Duodenal mucosa (tissue), 2 donors: ENCODE measurements around the gene KRT82.

Experiments used
- H3K27ac ChIP-seq: one replicate; pipeline ENCODE4 v1.7.0; 2013; ENCODE audit warnings: low read depth, low read length
- H3K27me3 ChIP-seq, 2 donors: one replicate each; pipeline ENCODE4 v1.7.0; 2013; ENCODE audit warnings: low read length in 2 of 2, control low read depth in 1 of 2; ENCODE audit not compliant: insufficient read depth in 2 of 2, control insufficient read depth in 1 of 2
- H3K36me3 ChIP-seq, 2 donors: one replicate each; pipeline ENCODE4 v1.7.0; 2013; ENCODE audit warnings: low read length in 2 of 2, control low read depth in 1 of 2; ENCODE audit not compliant: insufficient read depth in 2 of 2, control insufficient read depth in 1 of 2
- H3K4me1 ChIP-seq, 2 donors: one replicate each; pipeline ENCODE4 v1.7.0; 2013; ENCODE audit warnings: low read length in 2 of 2, control low read depth in 1 of 2; ENCODE audit not compliant: insufficient read depth in 2 of 2, control insufficient read depth in 1 of 2
- H3K4me3 ChIP-seq, 2 donors: one replicate each; pipeline ENCODE4 v1.7.0; 2013; ENCODE audit warnings: low read length in 2 of 2, low read depth in 1 of 2
- H3K9ac ChIP-seq, 2 donors: one replicate each; pipeline ENCODE4 v1.7.0; 2013; ENCODE audit warnings: low read length in 2 of 2, low read depth in 1 of 2
- H3K9me3 ChIP-seq, 2 donors: one replicate each; pipeline ENCODE4 v1.7.0; 2013; ENCODE audit warnings: low read length in 2 of 2, control low read depth in 1 of 2; ENCODE audit not compliant: control insufficient read depth in 1 of 2

The KRT82 gene

DNA sequence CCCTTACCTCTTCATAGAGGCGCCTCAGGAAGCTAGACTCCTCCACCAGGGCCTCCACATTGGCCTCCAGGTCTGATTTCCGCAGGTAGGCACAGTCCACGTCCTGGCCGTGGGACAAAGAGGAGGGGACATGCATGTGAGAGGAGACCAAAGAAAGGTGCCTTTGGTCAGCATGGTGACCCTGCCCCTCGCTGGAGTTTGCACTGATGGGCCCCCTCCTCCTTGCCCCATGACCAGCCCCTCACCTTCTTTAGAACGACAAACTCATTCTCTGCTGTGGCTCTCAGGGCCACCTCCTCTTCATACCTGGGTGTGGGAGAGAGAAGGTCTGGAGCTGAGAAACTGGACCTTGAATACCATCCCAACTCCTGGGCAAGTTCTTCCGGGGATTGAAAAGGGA, 42.1 kb downstream of the KRT82 start:
- no peak overlapping the region for H3K27ac ChIP-seq
- H3K4me3 ChIP-seq, result no peak overlapping the region
- H3K9ac ChIP-seq, result no peak overlapping the region
- H3K36me3 ChIP-seq, result no peaks in the 10 kb centered on the region
- no peaks in the 10 kb centered on the region for H3K4me1 ChIP-seq
- H3K27me3 ChIP-seq, result peaks cover 0 to 4% of the 10 kb centered on the region in 2 donors
- no peaks in the 10 kb centered on the region for H3K9me3 ChIP-seq

- no peaks in the 10 kb centered on the region for H3K9me3 ChIP-seq
- peaks cover 0 to 4% of the 10 kb centered on the region in 2 donors for H3K27me3 ChIP-seq
- H3K36me3 ChIP-seq, result no peaks in the 10 kb centered on the region
- no peak overlapping the region for H3K4me3 ChIP-seq
- H3K9ac ChIP-seq, result no peak overlapping the region
- H3K27ac ChIP-seq, result no peak overlapping the region
- H3K4me1 ChIP-seq, result no peaks in the 10 kb centered on the region
These were observed 42.9 kb downstream of the KRT82 start for GRCh38 chr12:52363111-52363679.

- Histone ChIP-seq H3K4me3 (no peak overlapping the region), H3K27me3 (peaks cover 0 to 4% of the 10 kb centered on the region in 2 donors), H3K27ac (no peak overlapping the region), H3K9ac (no peak overlapping the region), H3K4me1 (no peaks in the 10 kb centered on the region), H3K36me3 (no peaks in the 10 kb centered on the region), H3K9me3 (no peaks in the 10 kb centered on the region)
These were observed 43.9 kb downstream of the KRT82 start for GRCh38 chr12:52362118-52362726.

DNA sequence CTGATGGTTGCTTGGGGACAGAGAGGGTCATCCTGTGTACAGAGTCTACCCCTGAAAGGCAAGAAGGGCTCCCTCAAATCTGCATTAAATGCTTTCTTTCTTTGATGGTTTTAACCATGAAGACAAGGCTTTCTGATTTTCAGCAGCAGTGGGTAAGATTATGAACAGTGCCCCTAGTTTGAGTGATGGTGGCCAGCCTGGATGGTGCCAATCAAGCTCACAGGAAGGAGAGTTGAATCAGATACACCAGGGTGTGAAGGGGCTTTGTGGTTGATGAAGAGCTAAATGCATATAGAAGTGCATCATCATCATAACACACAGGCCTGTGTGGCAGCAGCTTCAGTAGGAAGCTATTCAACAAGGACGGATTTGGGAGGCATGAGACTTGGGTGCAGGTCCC, 44.6 kb downstream of the KRT82 start:
- Histone ChIP-seq H3K36me3 (no peaks in the 10 kb centered on the region), H3K4me1 (no peaks in the 10 kb centered on the region), H3K4me3 (no peak overlapping the region), H3K27ac (no peak overlapping the region), H3K9ac (no peak overlapping the region), H3K9me3 (no peaks in the 10 kb centered on the region), H3K27me3 (peaks cover 0 to 3% of the 10 kb centered on the region in 2 donors)

- H3K4me1 ChIP-seq, result no peaks in the 10 kb centered on the region
- no peaks in the 10 kb centered on the region for H3K9me3 ChIP-seq
- no peaks in the 10 kb centered on the region for H3K27me3 ChIP-seq
- H3K36me3 ChIP-seq, result no peaks in the 10 kb centered on the region
- no peak overlapping the region for H3K4me3 ChIP-seq
- no peak overlapping the region for H3K9ac ChIP-seq
- no peak overlapping the region for H3K27ac ChIP-seq
These were observed 45.4 kb downstream of the KRT82 start for GRCh38 chr12:52360663-52361271.

- Histone ChIP-seq H3K4me1 (no peaks in the 10 kb centered on the region), H3K27me3 (no peaks in the 10 kb centered on the region), H3K9me3 (no peaks in the 10 kb centered on the region), H3K9ac (no peak overlapping the region), H3K36me3 (no peaks in the 10 kb centered on the region), H3K4me3 (no peak overlapping the region), H3K27ac (no peak overlapping the region)
These were observed 46.0 kb downstream of the KRT82 start for GRCh38 chr12:52360106-52360662.

GRCh38 chr12:52359621-52360061, 46.5 kb downstream of the KRT82 start:
- no peaks in the 10 kb centered on the region for H3K9me3 ChIP-seq
- no peaks in the 10 kb centered on the region for H3K4me1 ChIP-seq
- peaks cover 0 to 3% of the 10 kb centered on the region in 2 donors for H3K27me3 ChIP-seq
- H3K4me3 ChIP-seq, result no peak overlapping the region
- no peak overlapping the region for H3K27ac ChIP-seq
- H3K9ac ChIP-seq, result no peak overlapping the region
- H3K36me3 ChIP-seq, result no peaks in the 10 kb centered on the region

DNA sequence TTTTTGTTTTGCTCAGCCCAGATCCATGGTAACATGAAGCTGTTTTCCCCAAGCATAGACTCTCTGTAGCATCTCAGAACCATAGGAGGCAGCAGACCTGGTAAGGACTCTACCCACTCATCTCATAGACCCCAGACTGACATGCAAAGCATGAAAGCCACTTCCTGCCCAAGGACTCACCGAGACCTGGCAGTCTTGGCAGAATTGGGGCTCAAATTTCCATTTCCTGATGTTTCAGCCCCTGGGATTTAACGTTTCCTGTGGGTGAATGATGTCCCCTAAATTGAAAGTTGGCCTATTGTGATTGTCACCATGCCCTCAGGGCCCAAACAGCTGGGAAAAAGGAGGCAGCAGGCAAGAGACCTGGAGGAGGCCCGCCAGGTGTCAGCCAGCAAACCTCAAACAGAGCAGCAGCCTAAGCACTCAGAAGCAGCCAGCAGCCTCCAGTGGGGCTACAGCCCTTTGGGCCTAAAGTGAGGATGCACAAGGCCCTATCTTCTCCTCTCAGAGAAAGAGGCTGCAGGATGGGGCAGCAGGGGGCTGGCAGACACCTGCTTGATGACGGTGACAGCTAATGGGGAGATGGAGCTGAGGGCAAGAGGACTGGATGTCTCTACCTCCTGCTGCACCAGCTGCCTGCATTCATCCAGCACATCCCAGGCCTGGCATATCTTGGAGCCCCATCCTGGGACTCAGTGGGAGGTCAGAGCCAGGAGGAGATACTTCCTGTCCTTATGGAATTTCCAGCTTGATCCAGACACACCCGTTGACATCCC, 47.4 kb downstream of the KRT82 start:
- H3K4me3 ChIP-seq, result no peak overlapping the region
- H3K9ac ChIP-seq, result no peak overlapping the region
- H3K27me3 ChIP-seq, result peaks cover 0 to 4% of the 10 kb centered on the region in 2 donors
- no peaks in the 10 kb centered on the region for H3K4me1 ChIP-seq
- H3K36me3 ChIP-seq, result no peaks in the 10 kb centered on the region
- H3K9me3 ChIP-seq, result no peaks in the 10 kb centered on the region
- no peak overlapping the region for H3K27ac ChIP-seq

- Histone ChIP-seq H3K9me3 (no peaks in the 10 kb centered on the region), H3K27ac (no peak overlapping the region), H3K9ac (no peak overlapping the region), H3K4me1 (no peaks in the 10 kb centered on the region), H3K27me3 (peaks cover 0 to 4% of the 10 kb centered on the region in 2 donors), H3K36me3 (no peaks in the 10 kb centered on the region), H3K4me3 (no peak overlapping the region)
These were observed 49.2 kb downstream of the KRT82 start for GRCh38 chr12:52356762-52357580.
